PC-3 (cell line): ENCODE data around the gene GPC1. TPM values are rescaled to one million over a fixed set of nuclear protein-coding genes. Genes with fewer than 3 reads are reported as not detected.

Experiments
- ATAC-seq: fragments of 200-7000 bp; cut with Tn5 transposase; 2 replicates; pipeline ENCODE4 v1.9.1; 2020; ENCODE audit warnings: mild to moderate bottlenecking, moderate library complexity
- BruUV-seq: library from RNA; stranded (reverse); fragments of 400-500 nt; replicated peaks from 2 replicates; lab custom pipeline; 2021; lab: Mats Ljungman, UMichigan
- CTCF ChIA-PET: fragments of 300-600 bp; sonication (Branson Sonifier 250); formaldehyde crosslinking; loops from one replicate; lab custom pipeline; 2022; ENCODE audit warnings: antibody characterized with exemption; lab: Charles Lee
- POLR2A ChIA-PET: fragments of 300-600 bp; sonication (Branson Sonifier 250); formaldehyde crosslinking; loops from one replicate; lab custom pipeline; 2022; ENCODE audit warnings: antibody characterized with exemption; ENCODE audit not compliant: unreplicated experiment; lab: Charles Lee
- DNase-seq: peaks from one replicate; pipeline ENCODE4 v3.0.0-alpha.2; 2015
- H2AFZ ChIP-seq: fragments of 300-600 bp; sonication (generic); 2 replicates; pipeline ENCODE4 v1.6.0; 2016; ENCODE audit warnings: antibody characterized with exemption, low read length
- H3F3A ChIP-seq: fragments of 300-600 bp; sonication (generic); one replicate; pipeline ENCODE4 v1.6.0; 2017; ENCODE audit warnings: antibody characterized with exemption, low read length, control low read depth, mild to moderate bottlenecking; ENCODE audit not compliant: unreplicated experiment
- H3K27ac ChIP-seq: fragments of 300-600 bp; sonication (generic); 2 replicates; pipeline ENCODE4 v1.5.1; 2016; ENCODE audit warnings: mild to moderate bottlenecking, low read length
- H3K27me3 ChIP-seq: fragments of 300-600 bp; sonication (generic); 2 replicates; pipeline ENCODE4 v1.6.1; 2016; ENCODE audit warnings: low read length, mixed read lengths
- H3K36me3 ChIP-seq: fragments of 300-600 bp; sonication (generic); 2 replicates; pipeline ENCODE4 v1.6.1; 2016; ENCODE audit warnings: low read depth, mixed run types, low read length, mixed read lengths
- H3K4me1 ChIP-seq: fragments of 300-600 bp; sonication (generic); 2 replicates; pipeline ENCODE4 v1.5.1; 2016; ENCODE audit warnings: low read length; ENCODE audit not compliant: insufficient read depth
- H3K4me2 ChIP-seq: fragments of 300-600 bp; sonication (generic); 2 replicates; pipeline ENCODE4 v1.6.0; 2016; ENCODE audit warnings: low read length
- H3K4me3 ChIP-seq: fragments of 300-600 bp; sonication (generic); 2 replicates; pipeline ENCODE4 v1.5.1; 2016; ENCODE audit warnings: mild to moderate bottlenecking, low read length, mixed read lengths
- H3K79me2 ChIP-seq: fragments of 300-600 bp; sonication (generic); 2 replicates; pipeline ENCODE4 v1.6.1; 2017; ENCODE audit warnings: low read length, mixed read lengths
- H3K9ac ChIP-seq: fragments of 300-600 bp; sonication (generic); 2 replicates; pipeline ENCODE4 v1.6.0; 2016; ENCODE audit warnings: mild to moderate bottlenecking, low read length
- H3K9me2 ChIP-seq: fragments of 300-600 bp; sonication (generic); replicated peaks from 2 replicates; pipeline ENCODE4 v1.6.1; 2016; ENCODE audit warnings: mixed run types, low read length, mixed read lengths
- H3K9me3 ChIP-seq: fragments of 300-600 bp; sonication (generic); 2 replicates; pipeline ENCODE4 v1.6.1; 2016; ENCODE audit warnings: low read length, mixed read lengths
- H4K20me1 ChIP-seq: fragments of 300-600 bp; sonication (generic); 2 replicates; pipeline ENCODE4 v1.6.1; 2016; ENCODE audit warnings: low read length, mixed read lengths
- CTCF ChIP-seq: fragments of 300-600 bp; sonication (generic); conservative IDR thresholded peaks from 2 replicates; pipeline ENCODE4 v1.5.1; 2017; ENCODE audit warnings: antibody characterized with exemption, low read depth, mild to moderate bottlenecking, low read length
- EZH2 ChIP-seq: fragments of 300-600 bp; sonication (generic); IDR thresholded peaks from one replicate; pipeline ENCODE4 v1.6.1; 2017; ENCODE audit warnings: antibody characterized with exemption, mild to moderate bottlenecking, low read length; ENCODE audit not compliant: unreplicated experiment
- EZH2phosphoT487 ChIP-seq: fragments of 300-600 bp; sonication (generic); IDR thresholded peaks from 2 replicates; pipeline ENCODE4 v1.6.1; 2018; ENCODE audit warnings: mild to moderate bottlenecking, antibody characterized with exemption, low read length, borderline replicate concordance
- intact Hi-C: fragments of 100-400 bp; cut with micrococcal nuclease; formaldehyde crosslinking; loops from 2 replicates; pipeline ENCODE4 v1.9.0; 2023
- total RNA-seq: library from RNA; depleted of rRNA; stranded (reverse); fragments of >200 nt; gene quantifications from 2 replicates; pipeline ENCODE4 v1.2.3, GENCODE V29; 2014

The GPC1 gene
- total RNA-seq, 1 experiment from 2014 or later: 37.1 TPM

DNA sequence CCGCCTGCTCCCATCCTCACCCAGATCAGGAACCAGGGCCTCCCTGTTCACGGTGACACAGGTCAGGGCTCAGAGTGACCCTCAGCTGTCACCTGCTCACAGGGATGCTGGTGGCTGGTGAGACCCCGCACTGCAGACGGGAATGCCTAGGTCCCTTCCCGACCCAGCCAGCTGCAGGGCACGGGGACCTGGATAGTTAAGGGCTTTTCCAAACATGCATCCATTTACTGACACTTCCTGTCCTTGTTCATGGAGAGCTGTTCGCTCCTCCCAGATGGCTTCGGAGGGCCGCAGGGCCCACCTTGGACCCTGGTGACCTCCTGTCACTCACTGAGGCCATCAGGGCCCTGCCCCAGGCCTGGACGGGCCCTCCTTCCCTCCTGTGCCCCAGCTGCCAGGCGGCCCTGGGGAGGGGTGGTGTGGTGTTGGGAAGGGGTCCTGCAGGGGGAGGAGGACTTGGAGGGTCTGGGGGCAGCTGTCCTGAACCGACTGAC, 31.7 kb downstream of the GPC1 start:
- H3K4me3 ChIP-seq: no peak overlapping the region
- no peak overlapping the region for H3K4me2 ChIP-seq
- TF ChIP-seq EZH2 (no peak), CTCF (no peak), EZH2phosphoT487 (no peak)
- no peak overlapping the region for H3K27ac ChIP-seq
- no peaks in the 10 kb centered on the region for H3K4me1 ChIP-seq
- no peak overlapping the region for H2AFZ ChIP-seq
- no peaks in the 10 kb centered on the region for H3K27me3 ChIP-seq
- H4K20me1 ChIP-seq: no peaks in the 10 kb centered on the region
- no peaks in the 10 kb centered on the region for H3K9me3 ChIP-seq
- H3K36me3 ChIP-seq: peaks cover 6% of the 10 kb centered on the region
- no peaks in the 10 kb centered on the region for H3F3A ChIP-seq
- POLR2A ChIA-PET: no interaction called here
- DNase-seq: no peak
- BruUV-seq: no TSS peak
- no peak overlapping the region for H3K9ac ChIP-seq
- ATAC-seq: no peak
- no peaks in the 10 kb centered on the region for H3K79me2 ChIP-seq
- H3K9me2 ChIP-seq: no peaks in the 10 kb centered on the region
- CTCF ChIA-PET: no interaction called here
- intact Hi-C loops: no loop called here

DNA sequence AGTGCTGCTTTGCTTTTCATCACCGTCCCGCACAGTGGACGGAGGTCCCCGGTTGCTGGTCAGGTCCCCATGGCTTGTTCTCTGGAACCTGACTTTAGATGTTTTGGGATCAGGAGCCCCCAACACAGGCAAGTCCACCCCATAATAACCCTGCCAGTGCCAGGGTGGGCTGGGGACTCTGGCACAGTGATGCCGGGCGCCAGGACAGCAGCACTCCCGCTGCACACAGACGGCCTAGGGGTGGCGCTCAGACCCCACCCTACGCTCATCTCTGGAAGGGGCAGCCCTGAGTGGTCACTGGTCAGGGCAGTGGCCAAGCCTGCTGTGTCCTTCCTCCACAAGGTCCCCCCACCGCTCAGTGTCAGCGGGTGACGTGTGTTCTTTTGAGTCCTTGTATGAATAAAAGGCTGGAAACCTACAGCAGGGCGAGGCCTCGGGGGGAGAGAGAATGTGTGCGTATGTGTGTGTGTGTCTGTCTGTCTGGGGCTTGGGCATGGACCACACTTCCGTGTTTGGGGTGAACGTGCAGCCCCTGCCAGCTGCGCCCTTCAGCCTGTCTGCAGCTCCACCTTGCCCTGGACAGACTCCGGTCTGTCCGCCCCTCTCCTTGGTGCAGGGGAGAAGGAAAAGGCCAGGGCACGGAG, 32.3 kb downstream of the GPC1 start:
- peaks cover 6% of the 10 kb centered on the region for H3K36me3 ChIP-seq
- POLR2A ChIA-PET: no interaction called here
- BruUV-seq: no TSS peak

More for the DNA sequence above, 32.3 kb downstream of the GPC1 start:
- intact Hi-C loops: no loop called here
- Histone ChIP-seq H3K79me2 (no peaks in the 10 kb centered on the region), H2AFZ (no peak overlapping the region), H3K4me3 (no peak overlapping the region), H3F3A (no peaks in the 10 kb centered on the region), H3K4me1 (no peaks in the 10 kb centered on the region), H4K20me1 (no peaks in the 10 kb centered on the region), H3K27me3 (no peaks in the 10 kb centered on the region), H3K9me2 (no peaks in the 10 kb centered on the region), H3K9me3 (no peaks in the 10 kb centered on the region), H3K27ac (no peak overlapping the region), H3K4me2 (no peak overlapping the region), H3K9ac (no peak overlapping the region)
- no peak for DNase-seq
- ATAC-seq: no peak
- CTCF ChIA-PET: no interaction called here
- TF ChIP-seq EZH2 (no peak), EZH2phosphoT487 (no peak), CTCF (no peak)
